ENCODE measurements around the gene PTS.
"Not testable (repeated sequence)": the region's sequence is repeated elsewhere in the genome, so short reads cannot be mapped to it uniquely, and the experiment has no call there.

Gene PTS

DNA sequence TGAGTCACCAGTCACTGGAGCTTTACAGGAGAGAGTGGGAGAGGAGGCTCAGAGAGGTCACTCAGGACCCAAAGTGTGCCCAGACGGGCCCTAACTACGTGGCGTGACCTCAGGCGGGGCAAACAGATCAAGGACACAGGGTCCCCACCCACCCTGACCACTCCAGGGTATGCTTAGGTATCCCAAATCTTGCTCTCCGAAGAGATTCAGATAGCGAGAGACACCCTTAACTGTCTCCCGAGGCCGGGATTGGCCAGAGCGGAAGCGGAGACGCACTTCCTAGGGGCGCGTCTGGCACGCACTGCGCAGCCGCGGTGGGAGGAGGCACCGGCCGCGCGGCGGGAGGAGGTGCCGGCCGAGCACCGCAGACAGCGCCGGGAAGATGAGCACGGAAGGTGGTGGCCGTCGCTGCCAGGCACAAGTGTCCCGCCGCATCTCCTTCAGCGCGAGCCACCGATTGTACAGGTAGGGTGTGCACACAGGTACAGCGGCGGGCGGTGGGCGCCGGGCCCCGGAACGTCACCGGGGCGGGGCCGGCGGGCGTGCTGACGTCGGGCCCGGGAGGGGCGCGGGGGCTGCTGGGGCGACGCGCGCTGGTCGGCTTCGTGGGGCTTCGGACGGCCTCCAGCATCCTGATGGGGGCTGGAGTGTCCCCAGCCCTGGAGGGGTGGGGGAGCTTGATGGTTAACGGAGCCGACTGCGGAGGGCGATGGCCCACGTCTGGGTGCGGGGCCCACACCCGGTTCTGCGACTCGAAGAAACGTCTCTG, at the start of gene PTS:
TSS of gene PTS (plus strand) at position 367 of the 769 bp plus-strand sequence. CDS start at position 383, 16 bp downstream.
- DNase-seq (ENCODE audit: low read depth in 2 of 2): peak; percentile 65 to 68

DNA sequence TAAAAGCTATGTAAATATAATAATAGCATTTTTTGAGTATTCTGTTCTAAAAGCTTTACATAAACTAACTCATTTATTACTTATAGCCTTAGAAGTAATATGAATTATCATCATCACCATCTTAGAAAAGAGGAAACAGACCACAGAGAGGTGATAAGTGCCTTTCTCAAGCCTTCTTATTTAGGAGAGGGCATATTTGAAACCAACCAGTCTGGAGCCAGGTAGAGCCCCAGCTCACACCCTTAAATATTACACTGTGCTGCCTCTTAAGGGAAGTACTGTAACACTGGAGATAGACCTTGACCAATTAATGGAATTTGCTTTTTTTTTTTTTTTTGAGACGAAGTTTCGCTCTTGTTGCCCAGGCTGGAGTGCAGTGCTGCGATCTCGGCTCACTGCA, 48.6 kb upstream of the PTS start:
- no peak for DNase-seq (ENCODE audit: low read depth in 2 of 2)

DNA sequence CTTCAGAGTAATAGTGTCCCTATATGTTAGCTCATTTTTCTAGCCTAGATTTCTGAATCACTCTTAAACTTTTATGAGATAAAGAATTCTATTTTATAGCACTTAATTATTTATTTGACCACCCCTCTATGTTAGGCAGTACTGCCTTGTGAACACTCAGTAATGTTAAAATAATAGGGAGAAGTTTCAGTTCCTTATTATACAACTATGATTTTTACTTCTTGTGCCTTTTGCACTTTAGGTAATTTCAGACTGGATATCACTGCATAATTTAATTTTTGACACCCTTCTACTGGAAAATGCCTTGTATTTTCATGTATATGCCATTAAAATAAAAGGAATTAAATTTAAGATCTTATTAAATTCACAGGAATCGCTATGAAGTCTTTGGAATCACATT, 47.8 kb upstream of the PTS start:
- no peak for DNase-seq (ENCODE audit: low read depth in 2 of 2)

DNA sequence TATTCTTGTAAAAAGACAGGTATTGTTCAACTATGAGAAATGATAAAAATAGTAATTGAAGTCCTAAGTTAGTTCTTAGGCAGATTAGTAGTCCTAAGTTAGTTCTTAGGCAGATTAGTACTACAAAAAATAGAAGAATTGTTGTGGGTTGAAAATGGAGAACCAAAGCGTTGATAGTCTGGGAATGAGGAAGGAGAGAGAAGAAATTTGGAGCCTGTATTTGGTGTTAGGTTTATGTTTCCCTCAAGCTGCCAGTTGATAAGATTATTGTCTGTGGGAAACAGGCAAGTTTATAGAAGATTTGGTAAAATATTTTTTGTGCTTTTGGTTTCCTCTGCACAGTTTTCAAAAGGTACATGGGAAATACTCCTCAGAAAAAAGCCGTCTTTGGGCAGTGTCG, 47.3 kb upstream of the PTS start:
- no peak for DNase-seq (ENCODE audit: low read depth in 2 of 2)

DNA sequence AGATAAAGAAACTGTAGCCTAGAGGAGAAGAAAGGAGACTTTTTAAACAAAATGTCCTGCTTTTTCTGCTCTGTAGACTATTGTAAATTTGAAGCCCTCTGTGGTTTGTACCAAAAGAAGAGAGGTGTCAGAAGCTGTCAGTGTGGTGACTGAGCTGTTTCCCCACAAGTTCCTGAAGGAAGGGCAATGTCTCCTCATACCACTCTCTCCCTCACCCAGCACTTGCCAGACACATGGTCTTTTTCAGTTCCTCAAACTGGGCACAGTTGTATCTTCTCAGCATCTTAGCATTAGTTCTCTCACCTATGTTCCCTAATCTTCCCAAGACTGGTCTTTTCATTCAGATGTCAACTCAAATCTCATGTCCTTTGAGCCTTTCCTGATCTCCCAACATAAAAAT, 46.6 kb upstream of the PTS start:
- DNase-seq (ENCODE audit: low read depth in 2 of 2): no peak

DNA sequence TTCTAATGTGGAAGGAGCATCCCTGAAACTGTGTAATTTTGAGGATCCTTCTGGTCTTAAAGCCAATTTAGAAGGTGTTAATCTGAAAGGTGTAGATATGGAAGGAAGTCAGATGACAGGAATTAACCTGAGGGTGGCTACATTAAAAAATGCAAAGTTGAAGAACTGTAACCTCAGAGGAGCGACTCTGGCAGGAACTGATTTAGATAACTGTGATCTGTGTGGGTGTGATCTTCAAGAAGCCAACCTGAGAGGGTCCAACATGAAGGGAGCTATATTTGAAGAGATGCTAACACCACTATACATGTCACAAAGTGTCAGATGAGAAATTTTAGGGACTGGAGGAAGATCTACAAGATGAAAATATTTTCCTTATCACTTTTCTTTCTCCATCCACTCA, 43.4 kb upstream of the PTS start:
- no peak for DNase-seq (ENCODE audit: low read depth in 2 of 2)

DNA sequence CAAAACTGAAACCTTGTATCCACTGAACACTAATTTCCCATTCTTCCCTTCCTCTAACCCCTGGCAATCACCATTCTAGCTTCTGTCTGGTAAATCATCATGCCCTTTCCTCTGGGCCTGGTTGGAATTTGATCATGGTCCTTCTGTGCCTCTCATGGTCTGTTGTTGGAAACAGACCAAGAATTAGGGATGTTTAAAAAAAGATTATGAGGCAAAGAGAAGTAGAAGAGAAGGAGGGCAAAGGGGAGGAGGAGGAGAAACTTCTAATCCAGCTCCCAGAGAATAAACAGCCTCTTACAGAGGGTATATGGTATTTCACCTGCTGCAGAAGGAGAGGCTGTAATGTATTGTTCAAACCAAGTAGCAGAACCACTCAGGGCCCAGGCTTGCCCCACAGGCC, 40.3 kb upstream of the PTS start:
- no peak for DNase-seq (ENCODE audit: low read depth in 2 of 2)

DNA sequence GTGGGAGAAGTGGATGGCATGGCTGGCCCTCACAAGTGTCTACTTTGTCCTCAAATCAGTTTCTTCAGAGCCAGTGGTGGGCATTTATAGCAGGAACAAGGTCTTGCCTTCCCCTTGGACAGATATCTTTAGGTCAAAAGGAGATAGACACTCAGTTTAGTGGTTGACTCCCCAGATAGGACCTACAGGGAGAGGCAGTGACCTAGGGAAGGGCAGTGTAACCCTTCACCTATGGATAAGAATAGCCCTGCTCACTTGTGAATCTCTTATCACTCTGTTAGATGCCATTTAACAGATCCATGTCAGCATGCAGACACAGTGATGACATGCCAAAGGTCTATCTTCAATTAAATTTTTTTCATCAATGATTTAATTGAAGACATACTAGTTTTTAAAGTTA, 39.9 kb upstream of the PTS start:
- no peak for DNase-seq (ENCODE audit: low read depth in 2 of 2)

DNA sequence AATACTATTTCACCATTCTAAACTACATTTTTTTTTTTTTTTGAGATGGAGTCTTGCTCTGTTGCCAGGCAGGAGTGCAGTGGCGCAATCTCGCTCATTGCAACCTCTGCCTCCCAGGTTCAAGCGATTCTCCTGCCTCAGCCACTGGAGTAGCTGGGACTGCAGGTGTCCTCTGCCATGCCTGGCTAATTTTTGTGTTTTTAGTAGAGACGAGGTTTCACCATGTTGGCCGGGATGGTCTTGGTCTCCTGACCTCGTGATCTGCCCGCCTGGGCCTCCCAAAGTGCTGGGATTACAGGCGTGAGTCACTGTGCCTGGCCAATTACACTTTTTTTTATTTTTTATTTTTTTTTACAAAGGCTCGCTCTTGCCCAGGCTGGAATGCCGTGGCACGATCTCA, 31.1 kb upstream of the PTS start:
- DNase-seq (ENCODE audit: low read depth in 2 of 2): not testable (repeated sequence)

DNA sequence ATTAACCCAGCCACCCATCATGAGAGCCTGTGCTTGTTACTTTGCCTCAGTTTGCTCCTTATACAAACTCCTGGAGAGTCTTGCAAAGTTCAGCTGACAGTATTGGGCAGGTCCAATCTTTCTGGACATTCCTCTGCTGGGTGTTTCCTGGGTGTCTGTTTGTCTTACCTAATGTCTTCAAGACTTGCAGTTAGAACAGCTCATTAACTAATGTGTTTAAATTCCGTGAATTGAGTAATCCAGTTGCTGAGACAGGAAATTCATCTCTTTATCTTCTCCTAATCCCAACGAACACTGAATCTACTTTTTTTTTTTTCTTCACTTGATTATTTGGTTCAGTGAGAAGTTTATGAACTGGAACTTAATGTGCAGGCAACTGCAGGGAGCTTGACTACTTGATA, 30.3 kb upstream of the PTS start:
- no peak for DNase-seq (ENCODE audit: low read depth in 2 of 2)

DNA sequence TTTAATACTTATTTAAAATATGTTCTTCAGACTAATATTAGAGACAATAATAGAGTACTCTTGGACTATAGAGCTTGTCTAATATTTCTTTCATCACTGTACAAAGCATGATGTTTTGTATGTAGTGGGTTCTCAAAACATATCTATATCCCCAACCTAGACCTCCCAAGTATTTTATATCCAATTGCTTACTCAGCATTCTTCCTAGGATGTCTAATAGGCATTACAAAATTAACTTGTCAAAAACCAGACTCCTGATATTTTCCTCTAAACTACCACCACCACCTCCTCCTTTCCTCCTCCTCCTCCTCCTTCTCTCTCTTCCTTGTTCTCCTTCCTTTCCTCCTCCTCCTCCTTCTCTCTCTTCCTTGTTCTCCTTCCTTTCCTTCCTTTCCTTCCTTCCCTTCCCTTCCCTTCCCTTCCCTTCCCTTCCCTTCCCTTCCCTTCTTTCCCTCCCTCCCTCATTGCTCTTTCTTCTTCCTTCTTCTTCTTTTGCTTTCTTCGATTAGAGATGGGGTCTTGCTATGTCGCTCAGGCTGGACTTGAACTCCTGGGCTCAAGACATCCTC, 29.6 kb upstream of the PTS start:
- no peak for DNase-seq (ENCODE audit: low read depth in 2 of 2)

DNA sequence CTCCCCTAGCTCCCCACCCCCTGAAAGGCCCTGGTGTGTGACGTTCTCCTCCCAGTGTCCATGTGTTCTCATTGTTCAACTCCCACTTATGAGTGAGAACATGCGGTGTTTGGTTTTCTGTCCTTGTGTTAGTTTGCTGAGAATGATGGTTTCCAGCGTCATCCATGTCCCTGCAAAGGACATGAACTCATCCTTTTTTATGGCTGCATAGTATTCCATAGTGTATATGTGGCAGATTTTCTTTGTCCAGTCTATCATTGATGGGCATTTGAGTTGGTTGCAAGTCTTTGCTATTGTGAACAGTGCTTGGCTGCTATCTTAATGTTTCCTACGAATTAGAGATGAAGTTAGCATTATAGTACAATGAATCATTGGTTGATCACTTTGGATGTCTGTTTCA, 27.1 kb upstream of the PTS start:
- DNase-seq (ENCODE audit: low read depth in 2 of 2): not testable (repeated sequence)

DNA sequence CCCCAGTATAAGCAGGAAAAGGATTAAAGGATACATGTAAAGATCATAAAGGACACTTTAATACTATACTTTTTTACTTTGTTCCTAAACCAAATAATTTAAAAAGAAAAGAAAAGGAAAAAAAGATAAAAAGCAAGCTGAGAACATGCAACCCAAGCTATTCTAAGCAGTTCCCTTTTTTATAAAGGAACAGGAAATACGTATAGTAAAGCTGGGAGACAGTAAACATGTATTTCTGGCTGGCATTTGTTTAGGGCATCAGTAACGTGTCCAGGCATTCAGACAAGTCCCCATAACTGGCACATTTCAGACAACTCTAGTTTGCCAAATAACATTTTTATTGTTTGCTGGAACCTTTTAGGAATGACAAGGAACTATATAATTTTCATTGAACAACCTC, 26.0 kb upstream of the PTS start:
- DNase-seq (ENCODE audit: low read depth in 2 of 2): no peak

DNA sequence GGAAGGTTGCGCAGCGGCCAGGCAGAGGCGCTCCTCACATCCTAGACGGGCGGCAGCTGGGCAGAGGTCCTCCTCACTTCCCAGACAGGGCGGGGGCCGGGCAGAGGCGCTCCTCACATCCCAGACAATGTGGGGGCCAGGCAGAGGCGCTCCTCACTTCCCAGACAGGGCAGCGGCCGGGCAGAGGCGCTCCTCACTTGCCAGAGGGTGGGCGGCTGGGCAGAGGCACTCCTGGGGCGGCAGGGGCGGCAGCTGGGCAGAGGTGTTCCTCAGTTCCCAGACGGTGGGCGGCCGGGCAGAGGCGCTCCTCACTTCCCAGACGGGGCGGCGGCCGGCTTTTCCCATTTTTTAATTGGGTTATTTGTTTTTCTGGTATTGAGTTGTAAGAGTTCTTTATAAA, 20.2 kb upstream of the PTS start:
- no peak for DNase-seq (ENCODE audit: low read depth in 2 of 2)

DNA sequence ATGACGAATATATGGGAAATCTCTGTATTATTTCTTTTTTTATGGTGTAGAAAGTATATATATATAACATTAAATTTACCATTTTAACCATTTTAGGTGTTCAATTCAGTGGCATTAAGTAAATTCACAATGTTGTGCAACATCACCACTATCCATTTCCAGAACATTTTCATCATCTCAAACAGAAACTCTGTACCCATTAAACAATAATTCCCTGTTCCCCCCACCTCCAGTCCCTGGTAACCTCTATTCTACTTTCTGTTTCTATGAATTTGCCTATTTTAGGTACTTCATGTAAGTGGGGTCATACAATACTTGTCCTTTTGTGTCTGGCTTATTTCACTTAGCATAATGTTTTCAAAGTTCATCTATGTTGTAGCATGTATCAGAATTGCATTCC, 15.3 kb upstream of the PTS start:
- no peak for DNase-seq (ENCODE audit: low read depth in 2 of 2)

DNA sequence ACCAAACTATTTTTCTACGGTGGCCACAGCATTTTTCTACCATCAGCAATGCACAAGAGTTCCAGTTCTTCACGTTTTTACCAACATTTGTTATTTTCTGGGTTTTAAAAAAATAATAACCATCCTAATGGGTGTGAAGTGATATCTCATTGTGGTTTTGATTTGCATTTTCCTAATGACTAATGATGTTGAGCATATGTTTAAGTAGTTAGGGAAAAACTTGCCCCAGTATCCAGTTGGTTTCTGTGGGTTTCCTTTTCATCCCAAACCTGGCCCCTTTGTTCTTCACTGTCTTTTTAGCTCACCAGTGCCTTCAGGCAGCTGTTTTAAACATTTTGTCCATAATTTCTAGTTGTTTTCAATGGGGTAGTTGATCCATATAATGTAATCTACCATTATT, 14.7 kb upstream of the PTS start:
- peak; percentile 3 to 4 for DNase-seq (ENCODE audit: low read depth in 2 of 2)

DNA sequence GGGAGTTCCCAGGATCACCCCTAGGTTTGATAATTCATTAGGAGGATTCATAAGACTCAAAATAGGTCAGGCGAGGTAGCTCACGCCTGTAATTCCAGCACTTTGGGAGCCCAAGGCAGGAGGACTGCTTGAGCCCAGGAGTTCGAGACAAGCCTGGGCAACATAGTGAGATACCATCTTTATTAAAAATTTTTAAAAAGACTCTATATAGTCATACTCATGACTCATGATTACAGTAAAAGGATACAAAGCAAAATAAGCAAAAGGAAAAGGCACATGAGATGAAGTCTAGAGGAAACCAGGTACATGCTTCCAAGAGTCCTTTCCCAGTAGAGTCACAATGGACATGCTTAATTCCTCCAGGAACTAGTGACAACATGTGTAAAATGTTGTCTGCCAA, 13.9 kb upstream of the PTS start:
- DNase-seq (ENCODE audit: low read depth in 2 of 2): no peak

DNA sequence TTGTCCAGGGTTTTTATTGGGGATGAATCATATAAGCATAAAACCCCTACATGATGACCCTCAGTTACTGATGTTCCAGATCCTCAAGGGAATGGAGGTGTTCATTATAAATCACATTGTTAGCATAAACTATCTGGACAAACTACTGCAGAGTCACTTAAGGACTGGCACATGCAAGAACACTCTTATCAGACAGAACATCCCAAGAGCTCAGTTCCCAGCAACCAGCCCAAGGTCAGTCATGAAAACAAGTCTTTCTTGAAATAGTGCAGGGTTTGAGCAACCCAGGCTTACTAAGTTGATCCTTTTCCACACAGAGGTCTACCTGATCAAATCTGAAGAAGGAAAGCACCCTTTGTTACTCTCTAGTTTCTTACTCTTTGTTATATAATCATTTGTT, 13.5 kb upstream of the PTS start:
- no peak for DNase-seq (ENCODE audit: low read depth in 2 of 2)

DNA sequence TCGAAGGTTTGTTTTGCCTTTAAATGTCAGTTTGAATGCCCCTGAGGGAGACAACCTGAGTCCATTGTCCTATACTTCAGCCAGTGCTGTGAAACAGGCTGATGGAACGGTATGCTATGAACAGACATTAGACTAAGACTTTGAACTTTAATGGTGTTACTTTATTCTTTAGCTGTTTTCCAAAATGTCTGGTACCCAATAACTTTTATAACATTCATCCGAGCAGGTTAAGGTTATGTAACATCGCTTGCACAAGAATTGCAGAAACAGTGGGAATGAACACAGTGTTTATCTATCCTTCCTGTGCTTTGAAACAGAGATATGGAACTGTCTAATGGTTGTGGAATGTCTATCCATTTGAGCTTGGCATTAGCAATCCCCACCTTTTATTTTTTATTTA, 12.5 kb upstream of the PTS start:
- DNase-seq (ENCODE audit: low read depth in 2 of 2): no peak

DNA sequence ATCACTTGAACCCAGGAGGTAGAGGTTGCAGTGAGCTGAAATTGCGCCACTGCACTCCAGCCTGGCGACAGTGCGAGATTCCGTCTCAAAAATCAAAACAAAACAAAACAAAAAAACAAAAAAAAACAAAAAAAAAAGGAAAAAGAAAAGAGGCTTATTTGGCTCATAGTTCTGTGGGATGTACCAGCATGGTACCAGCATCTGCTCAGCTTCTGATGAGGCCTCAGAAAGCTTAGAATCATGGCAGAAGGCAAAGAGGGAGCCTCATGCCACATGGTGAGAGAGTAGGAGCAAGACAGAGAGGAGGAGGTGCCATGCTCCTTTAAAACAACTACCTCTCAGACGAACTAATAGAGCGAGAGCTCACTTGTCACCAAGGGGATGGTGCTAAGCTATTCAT, 10.6 kb upstream of the PTS start:
- DNase-seq (ENCODE audit: low read depth in 2 of 2): no peak

DNA sequence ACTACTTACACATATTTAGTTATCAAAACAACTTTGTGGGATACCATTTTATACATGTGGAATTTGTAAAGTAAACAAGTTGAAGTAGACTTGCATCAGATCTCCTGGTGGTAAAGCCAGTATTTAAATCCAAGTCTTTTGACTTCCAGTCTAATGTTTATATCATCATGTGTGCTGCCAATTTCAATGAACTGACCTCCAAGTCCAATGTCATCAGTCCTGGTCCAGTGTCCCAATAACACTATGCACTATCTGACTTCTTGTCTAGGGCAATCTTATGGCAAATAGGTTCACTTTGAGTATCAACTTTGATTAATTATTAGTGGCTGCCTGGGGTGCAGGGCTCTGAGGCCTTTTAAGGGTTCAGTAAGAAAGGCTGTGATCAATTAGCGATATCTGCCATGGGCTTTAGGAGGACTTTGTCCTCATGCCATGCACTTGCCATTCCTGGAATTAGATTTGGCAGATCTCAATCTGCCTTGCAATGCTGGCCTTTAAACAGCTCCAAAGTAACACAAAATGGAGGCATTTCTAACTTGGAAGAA, 9.6 kb upstream of the PTS start:
- no peak for DNase-seq (ENCODE audit: low read depth in 2 of 2)

DNA sequence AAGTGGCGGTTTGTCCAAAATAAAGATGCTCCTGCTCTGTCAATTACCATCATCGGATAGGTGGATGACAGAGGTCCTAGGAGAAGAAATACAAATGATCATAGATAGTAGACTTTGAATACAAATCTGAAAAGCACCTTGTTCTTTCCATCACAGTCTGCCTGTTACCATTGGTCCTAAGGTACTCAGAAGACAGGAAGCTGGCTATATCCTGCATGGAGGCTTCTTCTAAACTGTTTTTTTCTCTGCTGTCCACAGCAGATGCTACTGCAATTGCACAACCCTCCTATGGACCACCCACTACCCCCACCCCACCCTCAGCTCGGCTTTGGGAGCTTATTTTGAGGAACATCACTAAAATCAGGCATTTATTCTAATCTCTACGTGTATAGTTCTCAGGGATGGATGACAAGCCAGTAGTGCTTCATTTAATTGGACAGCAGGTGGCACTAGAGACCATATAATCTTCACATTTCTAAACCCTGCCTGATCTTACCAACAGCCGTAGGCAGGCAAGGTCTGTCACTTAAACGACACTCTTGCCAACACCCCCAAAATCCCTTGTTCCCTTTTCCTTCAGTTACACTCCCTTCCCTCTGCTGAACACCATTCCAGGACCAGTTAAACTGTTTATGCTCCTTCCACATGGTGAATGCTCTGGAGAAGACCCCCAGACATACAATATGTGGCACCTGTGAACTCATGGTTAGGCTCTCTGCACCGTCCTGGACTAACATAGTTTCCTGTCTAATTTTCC, 6.6 kb upstream of the PTS start:
- DNase-seq (ENCODE audit: low read depth in 2 of 2): peak in 1 of 2 donors; percentile 33

DNA sequence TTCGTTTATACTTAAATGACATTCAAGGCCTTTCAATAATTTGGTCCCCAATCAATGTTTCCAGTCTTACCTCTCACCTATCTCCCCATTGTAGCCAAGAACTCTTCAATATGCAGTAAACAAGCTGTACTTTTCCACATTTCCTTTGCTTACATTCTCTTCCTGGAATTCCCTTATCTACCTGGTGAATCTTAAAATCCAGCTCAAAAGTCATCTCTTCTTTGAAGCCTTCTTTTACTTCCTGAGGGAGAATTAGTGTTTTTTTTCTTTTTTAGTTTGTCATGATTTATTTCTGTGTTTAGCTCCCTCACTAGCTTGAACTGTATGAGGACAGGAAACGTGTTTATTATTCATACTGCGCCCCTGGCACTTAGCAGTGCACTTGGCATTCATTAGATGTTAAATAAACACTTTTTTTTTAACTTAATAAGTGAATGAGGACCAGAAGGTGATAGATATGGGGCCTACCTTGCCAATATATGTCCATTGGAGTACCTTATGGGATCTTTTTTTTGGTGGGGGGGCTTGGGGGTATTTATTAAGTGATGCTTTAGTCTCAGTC, 4.9 kb upstream of the PTS start:
- no peak for DNase-seq (ENCODE audit: low read depth in 2 of 2)
